HEK293T (cell line): ENCODE results near the gene HMBS.
A peak's percentile ranks its signal among the peaks of the same experiment; 100 is the strongest.

Experiments
- ARNT ChIP-seq: fragments of 450-650 bp; IDR thresholded peaks from 2 replicates; pipeline ENCODE4 v1.6.1; 2017; ENCODE audit warnings: mild to moderate bottlenecking
- BHLHE40 ChIP-seq: fragments of 450-650 bp; IDR thresholded peaks from 2 replicates; pipeline ENCODE4 v1.6.1; 2016; ENCODE audit warnings: mild to moderate bottlenecking, moderate library complexity, borderline replicate concordance
- ELF4 ChIP-seq: fragments of 450-650 bp; IDR thresholded peaks from 2 replicates; pipeline ENCODE4 v1.6.1; 2017; ENCODE audit warnings: antibody characterized with exemption
- FOXA1 ChIP-seq: fragments of 450-650 bp; IDR thresholded peaks from 2 replicates; pipeline ENCODE4 v1.6.1; 2016; ENCODE audit warnings: mild to moderate bottlenecking
- FOXM1 ChIP-seq: fragments of 450-650 bp; IDR thresholded peaks from 2 replicates; pipeline ENCODE4 v1.6.1; 2017; ENCODE audit warnings: mild to moderate bottlenecking, borderline replicate concordance
- HDGF ChIP-seq: fragments of 450-650 bp; IDR thresholded peaks from 2 replicates; pipeline ENCODE4 v1.6.1; 2017; ENCODE audit warnings: antibody characterized with exemption, borderline replicate concordance
- L3MBTL2 ChIP-seq: fragments of 450-650 bp; conservative IDR thresholded peaks from 2 replicates; pipeline ENCODE4 v1.6.1; 2016; ENCODE audit warnings: mild to moderate bottlenecking
- LEF1 ChIP-seq: fragments of 450-650 bp; IDR thresholded peaks from 2 replicates; pipeline ENCODE4 v1.6.1; 2017; ENCODE audit warnings: mild to moderate bottlenecking, borderline replicate concordance
- NFRKB ChIP-seq: fragments of 450-650 bp; IDR thresholded peaks from 2 replicates; pipeline ENCODE4 v1.6.1; 2016; ENCODE audit warnings: mild to moderate bottlenecking, moderate library complexity
- TARDBP ChIP-seq: fragments of 450-650 bp; IDR thresholded peaks from 2 replicates; pipeline ENCODE4 v1.6.1; 2016
- ZNF384 ChIP-seq: fragments of 450-650 bp; IDR thresholded peaks from 2 replicates; pipeline ENCODE4 v1.6.1; 2016
- TF ChIP-seq, protein P1 (sequence below): fragments of 450-650 bp; IDR thresholded peaks from 2 replicates; pipeline ENCODE4 v1.6.1; 2016

DNA sequence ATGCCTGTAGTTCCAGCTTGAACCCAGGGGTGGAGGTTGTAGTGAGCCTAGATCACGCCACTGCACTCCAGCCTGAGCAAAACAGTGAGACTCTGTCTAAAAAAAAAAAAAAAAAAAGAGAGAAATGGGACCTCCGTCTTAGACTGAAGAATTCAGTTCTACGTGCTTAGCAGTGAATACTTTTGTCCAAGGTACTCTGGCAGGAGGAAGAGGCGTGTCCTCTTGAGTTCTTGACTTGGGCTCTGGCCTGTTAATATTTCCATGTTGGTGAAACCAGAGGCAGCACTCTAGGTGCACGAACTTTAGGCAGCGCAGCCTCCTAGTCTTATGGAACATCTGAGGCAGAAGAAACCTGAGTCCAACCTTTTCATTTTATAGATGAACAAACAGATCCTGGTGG, 2.4 kb downstream of the HMBS start:
- TF ChIP-seq, protein P1, sequence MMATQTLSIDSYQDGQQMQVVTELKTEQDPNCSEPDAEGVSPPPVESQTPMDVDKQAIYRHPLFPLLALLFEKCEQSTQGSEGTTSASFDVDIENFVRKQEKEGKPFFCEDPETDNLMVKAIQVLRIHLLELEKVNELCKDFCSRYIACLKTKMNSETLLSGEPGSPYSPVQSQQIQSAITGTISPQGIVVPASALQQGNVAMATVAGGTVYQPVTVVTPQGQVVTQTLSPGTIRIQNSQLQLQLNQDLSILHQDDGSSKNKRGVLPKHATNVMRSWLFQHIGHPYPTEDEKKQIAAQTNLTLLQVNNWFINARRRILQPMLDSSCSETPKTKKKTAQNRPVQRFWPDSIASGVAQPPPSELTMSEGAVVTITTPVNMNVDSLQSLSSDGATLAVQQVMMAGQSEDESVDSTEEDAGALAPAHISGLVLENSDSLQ: no peak
- peak; percentile 51; the same call in 1 of the 2 replicates for TF ChIP-seq ZNF384
- no peak for TF ChIP-seq FOXA1
- TF ChIP-seq HDGF: no peak
- TF ChIP-seq ELF4: no peak
- TF ChIP-seq L3MBTL2: no peak
- TF ChIP-seq BHLHE40: no peak
- TF ChIP-seq ARNT: no peak
- TF ChIP-seq LEF1: no peak
- TF ChIP-seq TARDBP: no peak
- TF ChIP-seq NFRKB: no peak
- TF ChIP-seq FOXM1: no peak
